KG1 (cell line): Measurements from ENCODE around the gene RASA3.

Experiments used
- DNase-seq: peaks from one replicate; lab custom pipeline; 2025; lab: John Stamatoyannopoulos, UW

Gene RASA3

DNA sequence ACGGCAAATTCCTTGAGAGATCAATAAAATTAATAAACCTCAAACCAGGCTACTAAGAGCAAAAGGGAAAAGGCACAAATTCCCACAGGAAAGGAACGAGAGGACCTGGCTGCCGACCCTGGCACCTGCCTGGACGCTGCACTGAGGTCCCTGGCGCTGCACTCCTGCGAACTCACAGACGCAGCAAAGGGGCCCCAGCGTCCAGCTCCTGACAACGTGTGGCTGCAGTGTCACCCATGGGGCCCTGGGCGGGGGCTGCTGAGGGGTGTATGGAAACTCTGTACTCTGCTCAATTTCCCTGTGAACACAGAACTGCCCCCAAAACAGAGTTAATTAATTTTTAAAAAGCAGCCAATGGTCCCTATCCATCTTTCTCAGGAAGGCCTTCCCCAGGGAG, 97.2 kb downstream of the RASA3 start:
- DNase-seq = no peak

DNA sequence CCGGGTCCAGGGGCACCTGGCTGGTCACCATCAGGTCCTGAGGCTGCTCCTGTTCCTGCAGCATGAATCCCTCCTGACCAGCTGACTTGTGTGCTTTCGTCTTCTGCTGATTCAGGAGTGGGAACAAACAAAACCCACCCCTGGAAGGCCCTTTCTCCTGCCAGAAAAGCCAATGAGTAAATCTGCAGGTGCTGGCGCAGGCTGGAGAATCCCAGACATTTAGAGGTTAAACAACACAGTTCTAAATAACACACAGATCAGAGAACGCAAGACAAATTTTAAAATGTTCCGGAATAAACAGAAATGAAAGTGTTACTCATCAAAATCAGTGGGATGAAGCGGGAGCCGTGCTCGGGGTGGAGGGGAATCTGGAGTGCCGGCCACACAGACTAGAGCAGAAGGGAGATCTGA, 97.9 kb downstream of the RASA3 start:
- no peak for DNase-seq

DNA sequence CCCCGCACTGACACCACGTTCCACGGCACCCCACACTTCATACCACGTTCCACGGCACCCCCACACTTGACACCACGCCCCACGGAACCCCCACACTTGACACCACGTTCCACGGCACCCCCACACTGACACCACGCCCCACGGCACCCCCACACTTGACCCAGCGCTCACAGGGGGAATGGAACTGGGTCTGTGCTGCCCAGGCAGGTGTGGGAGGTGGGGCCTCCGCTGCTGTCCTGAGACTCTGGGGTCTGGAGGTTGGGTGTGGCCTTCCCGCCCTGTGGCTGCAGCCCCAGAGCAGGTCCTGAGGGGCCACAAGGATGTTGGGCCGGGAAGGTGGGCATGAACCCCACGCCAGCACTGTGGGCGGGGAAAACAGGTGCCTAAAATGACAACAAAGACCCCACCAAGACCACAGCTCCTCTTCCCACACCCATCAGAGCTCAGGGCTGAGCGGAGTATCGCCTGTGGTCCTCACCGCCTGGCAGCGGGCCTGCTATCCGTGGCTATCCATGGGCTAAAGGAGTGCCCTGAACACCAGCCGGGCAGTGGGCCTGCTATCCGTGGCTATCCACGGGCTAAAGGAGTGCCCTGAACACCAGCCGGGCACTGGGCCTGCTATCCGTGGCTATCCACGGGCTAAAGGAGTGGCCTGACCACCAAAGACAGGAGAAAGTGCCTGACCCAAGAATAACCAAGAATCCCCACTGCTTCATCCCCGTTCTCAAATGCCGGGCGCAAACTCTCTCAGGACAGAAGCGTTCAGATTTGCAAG, 98.7 kb downstream of the RASA3 start:
- no peak for DNase-seq

DNA sequence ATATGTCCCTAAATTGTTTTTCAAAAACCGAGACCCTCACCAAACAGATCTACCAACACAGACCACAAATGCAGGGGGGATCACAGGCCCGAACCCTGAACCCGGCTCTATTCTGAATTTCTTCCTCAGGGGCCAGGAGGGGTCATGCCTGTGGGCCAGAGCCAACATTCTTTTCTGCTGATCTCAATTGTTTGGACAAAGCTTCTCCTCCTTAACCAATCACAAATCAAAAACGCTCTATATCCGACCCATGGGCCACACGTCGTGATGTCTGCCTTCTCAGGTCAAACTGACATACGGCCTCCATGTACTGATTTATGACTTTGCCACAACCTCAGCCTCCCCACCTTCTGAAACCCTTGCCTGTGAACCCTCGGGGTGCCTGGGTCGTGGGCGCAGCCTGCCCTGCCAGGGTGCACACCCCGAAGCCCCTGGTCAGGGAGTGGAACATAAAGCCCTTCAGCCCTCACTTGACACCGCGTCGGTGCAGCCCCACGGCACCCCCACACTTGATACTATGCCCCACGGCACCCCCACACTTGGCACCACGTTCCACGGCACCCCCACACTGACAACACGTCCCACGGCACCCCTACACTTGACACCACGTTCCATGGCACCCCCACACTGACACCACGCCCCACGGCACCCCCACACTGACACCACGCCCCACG, 100.2 kb downstream of the RASA3 start:
- DNase-seq = no peak

DNA sequence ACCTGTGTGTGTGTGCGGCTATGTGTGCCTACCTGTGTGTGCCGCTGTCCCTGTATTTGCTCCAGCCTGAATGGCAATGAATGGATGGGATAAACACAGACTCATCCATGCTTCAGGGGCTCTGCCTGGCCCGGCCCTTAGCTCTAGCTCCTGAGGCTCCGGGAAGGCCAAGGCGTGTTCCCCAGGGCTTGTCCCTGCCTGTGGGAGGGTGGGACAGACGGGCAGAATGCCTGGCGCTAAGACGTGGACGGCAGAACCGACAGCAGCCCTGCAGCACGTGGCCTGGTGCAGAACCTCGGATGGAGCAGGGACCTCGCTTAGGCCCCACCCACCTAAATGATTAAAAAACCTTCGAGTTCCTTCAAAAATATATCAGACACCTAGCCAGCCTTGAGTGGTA, 100.8 kb downstream of the RASA3 start:
- no peak for DNase-seq

DNA sequence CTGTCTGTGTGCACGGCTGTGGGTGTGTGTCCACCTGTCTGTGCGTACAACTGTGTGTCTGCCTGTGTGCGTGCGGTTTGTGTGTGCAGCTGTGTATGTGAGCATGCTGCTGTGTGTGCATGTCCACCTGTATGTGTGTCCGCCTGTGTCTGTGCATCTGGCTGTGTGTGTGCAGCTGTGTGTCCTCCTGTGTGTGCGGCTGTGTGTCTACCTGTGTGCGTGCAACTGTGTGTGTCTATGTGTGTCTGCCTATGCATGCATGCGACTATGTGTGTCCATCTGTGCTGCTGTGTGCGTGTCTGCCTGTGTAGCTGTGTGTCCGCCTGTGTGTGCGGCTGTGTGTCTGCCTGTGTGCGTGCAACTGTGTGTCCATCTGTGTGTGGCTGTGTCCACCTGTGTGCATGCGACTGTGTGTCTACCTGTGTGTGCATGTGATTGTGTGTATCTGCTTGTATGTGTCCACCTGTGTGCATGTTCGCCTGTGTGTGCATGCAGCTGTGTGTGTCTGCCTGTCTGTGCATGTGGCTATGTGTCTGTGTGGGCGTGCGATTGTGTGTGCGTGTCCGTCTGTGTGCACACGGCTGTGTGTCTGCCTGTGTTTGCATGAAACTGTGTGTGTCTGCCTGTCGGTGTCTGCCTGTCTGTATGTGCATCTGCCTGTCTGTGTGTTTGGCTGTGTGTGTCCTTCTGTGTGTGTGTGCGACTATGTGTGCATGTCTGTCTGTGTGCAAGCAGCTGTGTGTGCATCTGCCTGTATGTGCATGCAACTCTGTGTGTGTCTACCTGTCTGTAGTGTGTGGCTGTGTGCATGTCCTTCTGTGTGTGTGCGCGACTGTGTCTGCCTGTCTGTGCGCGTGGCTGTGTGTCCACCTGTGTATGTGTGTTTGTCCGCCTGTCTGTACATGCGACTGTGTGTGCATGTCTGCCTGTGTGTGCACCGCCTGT, 101.5 kb downstream of the RASA3 start:
- no peak for DNase-seq

DNA sequence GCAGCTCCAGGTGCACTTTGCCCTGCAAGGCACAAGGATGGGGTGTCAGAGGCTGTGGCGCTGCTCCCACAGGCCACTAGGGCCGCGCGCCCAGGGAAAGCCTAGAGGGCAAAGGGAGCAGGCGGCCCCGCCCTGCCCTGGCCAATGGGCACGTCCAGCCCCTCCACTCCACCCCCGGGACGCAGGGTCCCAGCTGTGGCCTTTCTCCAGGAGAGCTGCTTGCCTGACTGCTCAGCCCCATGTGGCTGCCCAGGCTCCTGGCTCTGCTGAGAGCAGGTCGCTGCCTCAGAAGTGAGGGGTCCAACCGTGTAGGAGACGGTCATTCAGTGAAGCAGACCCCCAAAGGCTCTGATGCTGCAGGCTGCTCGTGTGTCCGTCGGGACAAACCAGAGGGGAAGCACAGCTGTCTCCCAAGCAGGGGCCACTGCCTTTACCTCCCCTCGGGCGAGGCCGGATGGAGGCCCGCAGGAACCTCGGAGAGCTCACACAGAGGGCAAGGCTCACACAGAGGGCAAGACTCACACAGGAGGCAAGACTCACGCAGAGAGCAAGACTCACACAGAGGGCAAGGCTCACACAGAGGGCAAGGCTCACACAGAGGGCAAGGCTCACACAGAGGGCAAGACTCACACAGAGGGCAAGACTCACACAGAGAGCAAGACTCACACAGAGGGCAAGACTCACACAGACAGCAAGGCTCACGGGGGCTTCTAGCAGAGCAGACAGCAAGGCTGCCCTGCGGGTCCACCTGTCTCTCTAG, 102.4 kb downstream of the RASA3 start:
- no peak for DNase-seq

DNA sequence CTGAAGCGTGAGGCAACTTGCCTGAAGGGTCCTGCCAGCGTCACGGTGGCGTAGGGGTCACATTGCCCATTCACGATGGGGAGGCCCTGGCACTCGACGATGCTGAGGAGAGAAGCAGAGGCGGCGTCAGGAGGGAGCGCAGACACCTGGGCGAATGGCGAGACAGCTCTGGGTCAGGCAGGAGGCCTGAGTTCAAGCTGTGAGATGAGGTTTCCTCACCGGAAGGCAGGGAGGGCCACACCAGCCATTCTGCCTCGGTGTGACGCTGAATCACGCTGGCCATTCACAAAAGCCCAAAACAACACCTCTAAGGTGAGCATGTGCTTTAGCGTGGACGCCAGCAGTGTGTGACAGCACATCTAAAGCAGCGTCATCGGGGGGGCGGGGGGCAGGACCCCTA, 104.6 kb downstream of the RASA3 start:
- no peak for DNase-seq

DNA sequence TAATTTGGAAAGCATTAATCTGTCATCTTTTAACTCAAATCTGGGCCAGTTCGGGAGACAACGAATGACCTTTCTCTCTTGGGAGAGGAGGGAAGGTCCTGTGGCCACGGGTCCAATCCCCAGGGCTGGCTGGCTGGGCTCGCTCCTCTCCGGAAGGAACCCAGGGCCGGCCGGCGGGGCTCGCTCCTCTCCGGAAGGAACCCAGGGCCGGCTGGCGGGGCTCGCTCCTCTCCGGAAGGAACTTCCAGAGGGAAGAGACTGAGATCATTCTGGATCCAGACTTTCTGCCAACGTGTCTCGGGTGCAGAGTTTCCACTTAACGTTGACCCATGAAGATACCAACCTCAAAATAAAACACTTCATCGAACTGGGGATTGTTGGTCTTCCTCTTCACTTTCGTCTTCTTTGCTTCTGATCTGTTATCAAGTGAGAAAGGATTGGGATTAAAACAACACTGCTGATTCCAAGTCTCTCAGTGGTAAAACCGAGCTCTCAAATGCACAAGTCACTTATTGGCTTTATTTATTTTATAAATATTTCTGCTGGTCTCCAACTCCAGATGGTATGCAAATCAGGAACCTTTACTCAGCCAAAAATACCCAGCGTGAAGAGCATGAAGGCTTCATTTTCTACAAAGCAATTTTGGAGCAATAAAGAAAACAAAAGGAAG, 105.2 kb downstream of the RASA3 start:
- no peak for DNase-seq

DNA sequence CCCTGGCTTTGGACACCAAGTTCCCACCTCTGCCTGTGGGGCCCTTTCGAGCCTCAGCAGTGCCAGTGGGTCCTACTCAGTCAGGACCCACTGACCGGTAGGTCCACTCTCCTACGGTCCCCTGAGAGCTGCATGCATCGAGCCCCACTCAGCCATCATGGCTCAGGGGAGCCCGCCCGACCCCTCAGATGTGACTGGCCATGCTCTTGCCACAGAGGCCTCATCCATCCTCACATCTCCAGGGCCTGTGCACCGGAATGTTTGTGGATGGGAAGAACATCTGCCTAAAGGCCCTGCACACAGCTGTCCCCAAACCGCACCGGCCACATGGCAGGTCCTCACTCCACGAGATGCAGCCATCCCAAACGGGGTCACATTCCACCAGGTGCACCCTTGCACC, 105.9 kb downstream of the RASA3 start:
- no peak for DNase-seq

DNA sequence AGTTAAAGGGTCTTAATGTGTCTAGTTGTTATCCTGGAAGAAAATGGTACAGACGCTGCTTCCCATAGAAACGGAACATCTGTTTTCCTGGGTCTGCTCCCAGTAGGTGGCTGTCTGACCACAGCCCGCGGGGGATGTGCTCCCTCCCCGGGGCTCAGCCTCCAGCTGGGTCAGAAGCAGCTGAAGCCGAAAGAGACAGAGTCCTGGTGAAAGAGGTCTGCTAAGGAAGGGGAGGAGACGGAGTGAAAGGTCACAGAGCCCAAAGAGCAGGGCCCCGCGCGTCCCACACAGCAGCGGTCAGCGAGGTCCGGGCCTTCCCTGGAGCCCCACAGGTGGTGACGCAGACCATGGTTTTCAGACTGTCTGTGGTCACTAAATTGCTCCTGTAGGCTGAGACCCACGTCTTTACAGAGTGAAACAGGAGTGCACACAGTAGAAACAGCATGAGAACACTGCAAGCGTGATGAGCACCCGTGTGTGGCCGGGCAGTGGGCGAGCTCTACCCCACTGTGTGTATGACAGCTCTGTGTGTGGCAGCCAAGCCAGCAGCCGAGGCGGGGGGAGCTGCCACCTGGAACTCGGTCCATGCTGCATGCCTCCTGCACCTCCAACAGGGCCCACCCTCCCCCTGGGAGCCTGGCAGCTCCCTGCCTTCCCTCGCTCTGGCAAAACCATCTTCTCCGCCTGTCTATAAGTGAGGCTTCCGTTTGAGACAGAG, 106.5 kb downstream of the RASA3 start:
- DNase-seq = no peak

DNA sequence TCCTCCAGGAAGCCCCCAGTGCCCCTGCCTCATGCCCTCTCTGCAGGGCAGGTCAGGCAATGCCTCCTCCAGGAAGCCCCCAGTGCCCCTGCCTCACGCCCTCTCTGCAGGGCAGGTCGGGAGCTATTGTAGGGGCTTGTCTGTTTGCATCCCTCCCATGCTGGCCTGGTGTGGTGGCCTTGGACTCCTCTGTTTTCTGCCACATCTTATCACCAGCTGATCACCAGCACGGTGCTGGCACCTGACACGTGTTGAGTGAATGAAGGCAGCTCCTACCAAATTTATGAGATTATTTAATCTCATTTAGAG, 107.1 kb downstream of the RASA3 start:
- DNase-seq = no peak

DNA sequence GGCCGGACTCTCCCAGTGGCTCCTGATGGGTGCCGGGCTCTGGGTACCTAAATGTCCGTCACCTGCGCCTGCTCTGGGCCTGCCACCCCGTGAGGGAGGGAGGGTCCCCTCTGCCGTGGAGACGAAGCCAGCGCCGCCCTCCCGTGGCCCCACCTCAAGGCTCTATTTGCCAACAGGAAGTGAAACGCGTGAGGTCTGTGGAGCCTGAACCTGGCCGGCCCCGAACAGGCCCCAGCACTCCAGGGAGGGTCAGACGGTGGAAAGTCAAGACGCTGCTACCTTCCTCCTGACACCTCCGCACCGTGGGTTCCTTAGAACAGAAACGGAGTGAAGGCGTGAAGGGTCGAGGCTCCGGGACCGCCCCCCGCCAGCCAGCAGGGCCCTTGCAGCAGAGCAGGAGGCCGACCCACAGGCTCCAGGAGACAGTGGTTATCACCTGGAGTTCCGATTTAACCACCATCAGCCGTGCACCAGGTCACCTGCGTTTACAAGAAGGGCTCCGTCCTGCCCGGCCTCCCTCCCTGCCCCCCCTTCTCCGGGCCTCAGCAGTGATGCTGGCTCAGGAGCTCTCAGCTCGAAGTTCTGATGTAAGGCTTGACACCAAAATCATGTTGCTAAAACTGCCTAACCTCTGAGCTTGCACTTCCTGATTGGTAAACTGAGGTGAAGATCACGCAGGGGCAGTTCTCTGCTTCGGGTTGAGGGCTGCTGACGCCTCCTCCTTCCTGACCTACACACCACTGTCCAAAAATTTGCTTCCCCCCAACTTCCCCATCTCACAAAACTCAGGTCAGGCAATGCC, 107.6 kb downstream of the RASA3 start:
- DNase-seq = no peak

DNA sequence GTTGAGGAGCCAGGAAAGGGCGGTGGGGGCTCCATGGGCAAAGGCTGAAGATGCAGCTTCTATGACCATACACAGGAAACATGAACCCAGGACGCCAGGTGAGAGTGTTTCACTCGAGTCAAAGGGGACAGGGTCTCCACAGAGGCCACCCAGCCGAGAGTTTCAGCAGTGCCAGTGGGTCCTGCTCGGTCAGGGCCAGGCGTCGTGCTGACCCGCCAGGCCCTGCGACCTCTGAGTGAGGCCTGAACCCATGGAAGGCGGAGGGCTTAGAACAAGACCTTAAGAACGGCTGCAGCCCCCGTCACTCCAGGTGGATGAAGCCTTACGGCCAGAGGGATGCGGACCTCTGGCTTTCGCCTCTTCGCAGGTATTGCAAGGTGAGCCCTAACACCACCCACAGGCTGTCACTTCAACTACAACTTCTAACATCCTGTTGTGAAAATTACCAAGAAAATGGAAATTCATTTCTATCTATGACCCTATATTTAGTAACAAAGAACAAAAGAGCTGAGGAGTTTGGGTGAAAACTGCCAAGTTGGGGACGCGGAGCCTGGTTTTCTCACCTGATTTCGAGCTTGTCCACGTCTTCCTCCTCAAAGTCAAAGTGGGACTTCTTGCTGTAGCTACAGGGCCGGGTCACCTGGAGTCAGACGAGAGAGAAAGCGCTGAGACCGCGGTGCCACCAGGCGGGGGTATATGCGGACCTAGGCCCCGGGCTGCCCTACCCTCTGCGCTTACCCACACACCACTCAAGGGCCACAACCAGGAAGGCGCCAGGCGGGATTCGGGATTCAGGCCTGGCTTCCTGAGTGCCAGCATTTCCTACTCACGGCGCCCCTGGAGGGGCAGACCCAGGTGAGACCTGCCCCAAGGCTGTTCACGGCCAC, 108.5 kb downstream of the RASA3 start:
- DNase-seq = no peak

DNA sequence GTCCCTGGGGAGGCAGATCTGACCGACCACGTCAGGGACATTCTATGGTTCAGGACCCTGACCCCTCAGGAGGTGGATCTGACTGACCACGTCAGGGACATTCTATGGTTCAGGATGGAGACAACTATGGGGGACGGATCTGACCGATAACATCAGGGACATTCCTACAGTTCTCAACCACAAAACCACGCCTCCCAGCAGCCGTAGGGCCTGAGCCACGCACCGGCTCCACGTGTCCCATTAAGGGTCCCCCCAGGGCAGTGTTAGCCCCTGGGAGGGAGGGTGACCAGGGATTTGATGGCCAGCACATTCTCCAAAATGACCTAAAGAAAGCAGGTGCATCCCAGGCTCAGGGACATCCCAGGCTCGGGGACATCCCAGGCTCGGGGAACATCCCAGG, 109.5 kb downstream of the RASA3 start:
- no peak for DNase-seq

DNA sequence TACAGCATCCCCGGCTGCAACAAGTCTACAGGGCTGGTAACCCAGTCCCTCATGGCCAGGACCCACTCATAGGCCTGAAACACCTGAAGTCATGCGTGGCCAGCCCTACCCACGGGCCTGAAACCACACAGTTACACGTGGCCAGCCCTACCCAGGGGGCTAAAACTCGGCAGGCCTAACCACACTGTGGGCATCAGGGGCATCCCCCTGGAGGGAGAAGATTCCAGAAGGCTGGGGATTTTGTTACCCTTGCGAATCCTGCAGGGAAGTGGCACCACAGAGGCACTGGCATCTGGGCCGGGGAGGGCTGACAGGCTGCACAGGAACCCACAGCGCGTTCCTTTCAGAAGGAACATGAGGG, 110.1 kb downstream of the RASA3 start:
- no peak for DNase-seq

DNA sequence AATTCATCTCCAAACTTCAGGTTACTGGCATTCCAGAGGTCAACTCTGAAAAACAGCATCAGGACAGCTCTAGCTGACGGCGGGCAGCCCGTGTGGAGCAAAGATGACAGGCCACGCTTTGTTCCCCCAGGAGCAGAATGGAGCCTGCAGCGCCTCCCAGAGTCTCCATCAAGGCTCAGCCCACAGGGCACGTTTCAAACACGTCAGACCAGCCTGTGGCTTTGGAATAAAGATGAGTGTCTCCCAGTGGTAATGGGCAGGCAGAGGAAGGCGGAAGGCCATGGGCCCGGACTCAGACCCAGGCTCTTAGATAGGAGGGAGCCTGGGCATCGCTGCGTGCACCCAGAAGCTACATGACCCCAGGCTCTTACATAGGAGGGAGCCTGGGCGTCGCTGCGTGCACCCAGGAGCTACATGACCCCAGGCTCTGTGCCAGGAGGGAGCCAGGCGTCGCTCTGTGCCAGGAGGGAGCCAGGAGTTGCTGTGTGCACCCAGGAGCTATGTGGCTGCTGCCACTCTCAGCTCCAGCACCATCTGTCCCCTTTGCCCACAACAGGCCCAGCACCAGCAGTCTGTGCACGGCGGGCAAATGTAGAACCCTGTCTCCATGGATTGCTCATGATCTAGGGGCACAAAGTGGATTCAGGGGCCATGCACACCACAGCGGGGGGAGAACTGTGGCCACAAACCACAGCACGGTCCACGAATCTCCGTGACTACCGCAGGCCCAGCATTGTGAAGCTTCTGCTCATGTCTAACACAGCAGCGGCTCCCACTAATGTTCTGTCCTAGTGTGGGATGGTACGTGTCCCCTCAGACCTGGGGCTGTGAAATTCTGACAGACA, 110.7 kb downstream of the RASA3 start:
- DNase-seq = no peak
